ENCODE data around the gene ICAM4.
"Not testable (repeated sequence)": the region's sequence is repeated elsewhere in the genome, so short reads cannot be mapped to it uniquely, and the experiment has no call there.

Gene ICAM4

DNA sequence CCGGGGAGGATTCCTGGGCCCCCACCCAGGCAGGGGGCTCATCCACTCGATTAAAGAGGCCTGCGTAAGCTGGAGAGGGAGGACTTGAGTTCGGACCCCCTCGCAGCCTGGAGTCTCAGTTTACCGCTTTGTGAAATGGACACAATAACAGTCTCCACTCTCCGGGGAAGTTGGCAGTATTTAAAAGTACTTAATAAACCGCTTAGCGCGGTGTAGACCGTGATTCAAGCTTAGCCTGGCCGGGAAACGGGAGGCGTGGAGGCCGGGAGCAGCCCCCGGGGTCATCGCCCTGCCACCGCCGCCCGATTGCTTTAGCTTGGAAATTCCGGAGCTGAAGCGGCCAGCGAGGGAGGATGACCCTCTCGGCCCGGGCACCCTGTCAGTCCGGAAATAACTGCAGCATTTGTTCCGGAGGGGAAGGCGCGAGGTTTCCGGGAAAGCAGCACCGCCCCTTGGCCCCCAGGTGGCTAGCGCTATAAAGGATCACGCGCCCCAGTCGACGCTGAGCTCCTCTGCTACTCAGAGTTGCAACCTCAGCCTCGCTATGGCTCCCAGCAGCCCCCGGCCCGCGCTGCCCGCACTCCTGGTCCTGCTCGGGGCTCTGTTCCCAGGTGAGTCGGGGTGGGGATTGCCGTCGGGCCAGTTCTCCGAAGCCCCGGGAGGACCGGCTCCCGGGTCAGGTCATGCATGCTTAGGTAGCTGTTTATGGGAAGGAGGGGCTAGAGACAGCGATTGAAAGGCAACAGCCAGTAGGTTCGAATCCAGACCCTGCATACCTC lies 15.9 kb upstream of the ICAM4 start, which contains the start of gene ICAM1:
Gene ICAM1 (plus strand): TSS at position 505 of the 779 bp plus-strand sequence. CDS start 40 bp downstream, at position 545.
- TF ChIP-seq, protein P1, sequence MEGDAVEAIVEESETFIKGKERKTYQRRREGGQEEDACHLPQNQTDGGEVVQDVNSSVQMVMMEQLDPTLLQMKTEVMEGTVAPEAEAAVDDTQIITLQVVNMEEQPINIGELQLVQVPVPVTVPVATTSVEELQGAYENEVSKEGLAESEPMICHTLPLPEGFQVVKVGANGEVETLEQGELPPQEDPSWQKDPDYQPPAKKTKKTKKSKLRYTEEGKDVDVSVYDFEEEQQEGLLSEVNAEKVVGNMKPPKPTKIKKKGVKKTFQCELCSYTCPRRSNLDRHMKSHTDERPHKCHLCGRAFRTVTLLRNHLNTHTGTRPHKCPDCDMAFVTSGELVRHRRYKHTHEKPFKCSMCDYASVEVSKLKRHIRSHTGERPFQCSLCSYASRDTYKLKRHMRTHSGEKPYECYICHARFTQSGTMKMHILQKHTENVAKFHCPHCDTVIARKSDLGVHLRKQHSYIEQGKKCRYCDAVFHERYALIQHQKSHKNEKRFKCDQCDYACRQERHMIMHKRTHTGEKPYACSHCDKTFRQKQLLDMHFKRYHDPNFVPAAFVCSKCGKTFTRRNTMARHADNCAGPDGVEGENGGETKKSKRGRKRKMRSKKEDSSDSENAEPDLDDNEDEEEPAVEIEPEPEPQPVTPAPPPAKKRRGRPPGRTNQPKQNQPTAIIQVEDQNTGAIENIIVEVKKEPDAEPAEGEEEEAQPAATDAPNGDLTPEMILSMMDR (IDR thresholded peaks at IDR 0.05; ENCODE audit: extremely low read depth, missing control alignments) = no peak
- DNase-seq (ENCODE audit: low spot score) = peak; percentile 81

DNA sequence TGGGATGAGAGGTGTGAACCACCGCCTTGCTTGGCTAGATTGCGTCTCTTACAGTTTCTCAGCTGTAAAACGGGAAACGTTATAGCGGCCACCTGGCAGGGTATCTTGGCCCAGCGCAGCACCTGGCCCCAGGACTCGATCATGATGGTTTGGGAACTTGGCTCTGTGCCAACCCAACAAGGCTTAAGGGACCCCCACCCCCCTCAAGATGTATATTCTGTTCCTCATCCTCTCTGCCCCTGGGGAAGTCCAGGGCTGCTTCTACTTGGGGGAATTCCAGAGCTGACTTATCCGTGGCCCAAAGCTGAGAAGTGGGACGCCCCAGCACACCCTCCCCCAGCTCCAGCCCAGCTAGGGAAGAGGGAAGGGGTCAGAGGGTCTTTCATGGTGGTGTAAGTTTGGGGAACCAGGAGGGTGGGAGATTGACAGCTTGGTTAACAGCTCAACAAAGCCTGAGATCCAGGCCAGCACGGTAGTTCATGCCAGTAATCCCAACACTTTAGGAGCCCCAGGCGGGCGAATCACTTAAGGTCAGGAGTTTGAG lies 15.1 kb upstream of the ICAM4 start:
- TF ChIP-seq, protein P1 (IDR thresholded peaks at IDR 0.05; ENCODE audit: extremely low read depth, missing control alignments) = no peak

DNA sequence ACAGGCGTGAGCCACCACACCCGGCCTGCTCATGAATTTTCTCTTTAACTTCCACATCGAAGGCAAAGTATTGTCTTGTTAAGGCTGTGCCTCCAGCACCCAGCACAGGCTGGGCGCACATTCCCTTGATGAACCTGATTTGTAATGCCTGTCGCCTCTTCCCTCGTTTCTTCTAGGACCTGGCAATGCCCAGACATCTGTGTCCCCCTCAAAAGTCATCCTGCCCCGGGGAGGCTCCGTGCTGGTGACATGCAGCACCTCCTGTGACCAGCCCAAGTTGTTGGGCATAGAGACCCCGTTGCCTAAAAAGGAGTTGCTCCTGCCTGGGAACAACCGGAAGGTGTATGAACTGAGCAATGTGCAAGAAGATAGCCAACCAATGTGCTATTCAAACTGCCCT lies 12.2 kb upstream of the ICAM4 start:
- TF ChIP-seq, protein P1 (IDR thresholded peaks at IDR 0.05; ENCODE audit: extremely low read depth, missing control alignments) = no peak
- no peak for DNase-seq (ENCODE audit: low spot score)

More for the DNA sequence above, 15.1 kb upstream of the ICAM4 start:
- peak; percentile 68 for DNase-seq (ENCODE audit: low spot score)

DNA sequence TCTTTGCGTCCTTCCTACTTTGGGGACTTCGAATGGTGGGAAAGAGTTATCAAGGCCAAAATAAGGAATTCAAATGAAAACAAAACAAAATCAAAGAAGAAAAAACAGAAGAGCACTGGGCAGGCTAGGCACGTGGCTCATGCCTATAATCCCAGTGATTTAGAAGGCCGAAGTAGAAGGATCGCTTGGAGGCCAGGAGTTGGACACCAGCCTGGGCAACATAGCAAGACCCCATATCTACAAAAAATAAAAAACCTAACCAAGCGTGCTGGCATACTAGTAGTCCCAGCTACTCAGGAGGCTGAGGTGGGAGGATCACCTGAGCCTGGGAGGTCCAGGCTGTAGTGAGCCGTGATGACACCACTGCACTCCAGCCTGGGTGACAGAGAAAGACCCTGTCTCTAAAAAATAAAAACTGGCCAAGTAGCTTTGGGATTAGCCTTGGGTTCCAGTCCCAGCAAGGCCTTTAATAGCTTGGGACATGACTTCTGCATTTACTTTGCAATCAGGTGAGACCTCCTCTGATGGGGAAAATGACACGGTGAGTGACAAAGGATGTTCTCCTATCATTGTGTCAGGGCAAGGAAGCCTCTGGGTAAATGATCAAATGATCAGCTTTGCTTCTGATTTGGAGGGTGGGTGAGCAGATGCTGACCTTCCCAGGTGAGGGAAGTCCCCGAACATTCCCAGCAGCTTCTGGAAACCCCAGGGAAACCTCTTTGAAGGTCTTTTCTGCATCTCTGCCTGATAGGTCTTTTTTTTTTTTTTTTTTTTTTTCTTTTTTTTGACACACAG lies 8.8 kb upstream of the ICAM4 start:
- TF ChIP-seq, protein P1 (IDR thresholded peaks at IDR 0.05; ENCODE audit: extremely low read depth, missing control alignments) = no peak

DNA sequence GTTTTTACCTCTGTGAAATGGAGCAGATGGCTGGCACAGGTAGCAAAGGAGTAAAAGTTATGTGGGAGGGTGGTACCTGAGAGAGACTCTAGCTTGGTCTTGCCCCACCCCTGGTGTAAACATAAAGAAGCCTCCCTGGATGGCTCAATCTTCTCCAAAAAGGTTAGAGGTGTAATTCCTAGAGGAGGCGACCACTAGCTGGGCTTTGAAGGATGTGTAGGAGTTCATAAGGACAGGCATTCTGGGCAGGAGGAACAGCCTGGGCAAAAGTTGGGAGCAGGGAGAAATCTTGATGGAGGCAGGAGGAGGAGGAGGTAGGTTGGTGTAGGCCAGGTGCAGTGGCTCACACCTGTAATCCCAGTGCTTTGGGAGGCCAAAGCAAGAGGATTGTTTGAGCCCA lies 7.8 kb upstream of the ICAM4 start:
- TF ChIP-seq, protein P1 (IDR thresholded peaks at IDR 0.05; ENCODE audit: extremely low read depth, missing control alignments) = no peak
- DNase-seq (ENCODE audit: low spot score) = no peak

More for the DNA sequence above, 8.8 kb upstream of the ICAM4 start:
- DNase-seq (ENCODE audit: low spot score) = no peak

DNA sequence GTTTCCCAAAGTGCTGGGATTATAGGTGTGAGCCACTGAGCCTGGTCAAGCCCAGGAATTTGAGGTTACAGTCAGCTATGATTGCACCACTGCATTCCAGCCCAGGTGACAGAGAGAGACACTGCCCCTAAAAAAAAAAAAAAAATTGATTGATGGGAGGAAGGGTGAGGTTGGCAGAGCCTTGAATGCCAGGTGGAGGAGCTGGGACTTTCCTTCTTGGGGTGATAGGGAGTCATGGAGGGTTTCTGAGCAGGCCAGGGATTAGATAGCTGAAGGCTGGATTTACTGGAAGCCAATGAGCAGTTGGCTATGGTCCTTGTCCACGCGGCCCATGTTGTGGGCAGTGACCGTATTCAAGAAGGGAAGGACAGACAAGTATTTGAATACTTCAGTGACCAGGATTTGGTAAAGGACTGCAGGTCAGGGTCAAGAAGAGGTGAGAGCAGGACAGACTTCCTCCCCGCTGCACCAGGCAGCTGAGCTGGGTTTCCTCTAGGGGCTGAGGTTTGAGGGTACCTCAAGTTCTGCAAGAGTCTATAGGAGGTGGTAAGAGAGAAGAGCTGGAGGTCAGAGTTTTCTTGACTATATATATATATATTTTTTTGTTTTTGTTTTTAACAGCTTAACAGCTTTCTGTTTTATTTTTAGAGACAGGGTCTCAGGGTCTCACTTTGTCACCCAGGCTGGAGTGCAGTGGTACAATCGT lies 6.9 kb upstream of the ICAM4 start:
- DNase-seq (ENCODE audit: low spot score) = no peak
- TF ChIP-seq, protein P1 (IDR thresholded peaks at IDR 0.05; ENCODE audit: extremely low read depth, missing control alignments) = no peak

DNA sequence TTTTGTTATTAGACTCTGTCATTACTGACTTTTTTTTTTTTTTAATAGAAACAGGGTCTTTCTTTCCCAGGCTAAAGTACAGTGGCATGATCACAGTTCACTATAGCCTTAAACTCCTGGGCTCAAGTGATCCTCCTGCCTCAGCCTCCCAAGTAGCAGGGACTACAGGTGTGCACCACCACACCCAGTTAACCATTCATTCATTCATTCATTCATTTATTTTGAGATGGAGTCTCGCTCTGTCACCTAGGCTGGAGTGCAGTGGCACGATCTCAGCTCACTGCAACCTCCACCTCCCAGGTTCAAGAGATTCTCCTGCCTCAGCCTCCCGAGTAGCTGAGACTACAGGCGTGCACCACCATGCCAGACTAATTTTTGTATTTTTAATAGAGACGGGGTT lies 4.7 kb upstream of the ICAM4 start:
- not testable (repeated sequence) for DNase-seq (ENCODE audit: low spot score)

Data from GM20000 (cell line).